ENCODE results near the gene MTMR12.

DNA sequence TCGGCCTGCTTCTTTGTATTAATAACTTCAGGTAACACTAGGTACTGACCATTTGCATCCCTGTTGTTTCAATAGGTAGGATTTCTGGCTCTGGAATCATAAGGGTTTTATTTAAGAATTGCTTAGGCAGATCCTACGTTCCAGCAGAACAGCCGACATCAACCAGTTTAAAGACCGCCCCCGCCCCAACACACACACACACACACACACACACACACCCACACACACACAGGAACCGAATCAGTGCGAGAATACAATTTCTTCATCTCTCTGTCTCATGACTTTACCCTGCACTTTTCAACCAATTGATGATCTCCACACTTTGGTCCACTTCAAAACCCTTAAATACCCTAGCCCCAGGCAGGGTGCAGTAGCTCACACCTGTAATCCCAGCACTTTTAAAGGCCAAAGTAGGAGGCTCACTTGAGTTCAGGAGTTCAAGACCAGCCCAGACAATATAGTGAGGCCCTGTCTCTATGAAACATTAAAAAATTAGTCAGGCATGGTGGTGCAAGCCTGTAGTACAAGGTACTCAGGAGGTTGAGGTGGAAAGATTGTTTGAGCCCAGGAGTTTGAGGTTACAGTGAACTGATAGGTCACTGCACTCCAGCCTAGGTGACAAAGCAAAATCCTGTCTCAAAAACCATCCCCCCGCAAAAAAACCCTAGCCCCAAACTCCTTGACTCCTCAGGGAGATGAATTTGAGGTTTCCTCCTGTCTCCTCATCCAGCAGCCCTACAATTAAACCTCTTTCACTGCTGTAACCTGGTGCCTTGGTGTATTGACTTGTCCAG is 2.7 kb upstream of the MTMR12 start:
- TF ChIP-seq, protein P1, sequence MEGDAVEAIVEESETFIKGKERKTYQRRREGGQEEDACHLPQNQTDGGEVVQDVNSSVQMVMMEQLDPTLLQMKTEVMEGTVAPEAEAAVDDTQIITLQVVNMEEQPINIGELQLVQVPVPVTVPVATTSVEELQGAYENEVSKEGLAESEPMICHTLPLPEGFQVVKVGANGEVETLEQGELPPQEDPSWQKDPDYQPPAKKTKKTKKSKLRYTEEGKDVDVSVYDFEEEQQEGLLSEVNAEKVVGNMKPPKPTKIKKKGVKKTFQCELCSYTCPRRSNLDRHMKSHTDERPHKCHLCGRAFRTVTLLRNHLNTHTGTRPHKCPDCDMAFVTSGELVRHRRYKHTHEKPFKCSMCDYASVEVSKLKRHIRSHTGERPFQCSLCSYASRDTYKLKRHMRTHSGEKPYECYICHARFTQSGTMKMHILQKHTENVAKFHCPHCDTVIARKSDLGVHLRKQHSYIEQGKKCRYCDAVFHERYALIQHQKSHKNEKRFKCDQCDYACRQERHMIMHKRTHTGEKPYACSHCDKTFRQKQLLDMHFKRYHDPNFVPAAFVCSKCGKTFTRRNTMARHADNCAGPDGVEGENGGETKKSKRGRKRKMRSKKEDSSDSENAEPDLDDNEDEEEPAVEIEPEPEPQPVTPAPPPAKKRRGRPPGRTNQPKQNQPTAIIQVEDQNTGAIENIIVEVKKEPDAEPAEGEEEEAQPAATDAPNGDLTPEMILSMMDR (conservative IDR thresholded peaks at IDR 0.05; ENCODE audit: low read depth, low read length), result no peak
- no peak for TF ChIP-seq EZH2 (IDR thresholded peaks at IDR 0.05; ENCODE audit: low read length, unreplicated experiment)

Data from PC-3 (cell line).